IMR-90 (cell line): ENCODE results near the gene CDC7. TPM values are rescaled to one million over a fixed set of nuclear protein-coding genes. Genes with fewer than 3 reads are reported as not detected.

ENCODE experiments used
- ATAC-seq: fragments of 200-7000 bp; cut with Tn5 transposase; 2 replicates; pipeline ENCODE4 v1.9.1; 2020; ENCODE audit warnings: low read depth, mild to moderate bottlenecking, moderate library complexity
- BruUV-seq: library from RNA; stranded (reverse); fragments of 400-500 nt; replicated peaks from 2 replicates; lab custom pipeline; 2021; lab: Mats Ljungman, UMichigan
- CTCF ChIA-PET: fragments of 300-600 bp; formaldehyde crosslinking; extraction: SDS; loops from one replicate; lab custom pipeline; 2021; ENCODE audit warnings: antibody characterized with exemption; lab: Yijun Ruan, JAX
- POLR2A ChIA-PET: fragments of 300-600 bp; sonication (Branson Sonifier 250); formaldehyde crosslinking; loops from one replicate; lab custom pipeline; 2022; ENCODE audit warnings: antibody characterized with exemption; ENCODE audit not compliant: unreplicated experiment; lab: Charles Lee
- DNase-seq: peaks from one replicate; pipeline ENCODE4 v3.0.0; 2013
- H2AFZ ChIP-seq: replicated peaks from 2 replicates; pipeline ENCODE3; 2013; ENCODE audit warnings: low read length, mild to moderate bottlenecking; ENCODE audit not compliant: poor library complexity
- H2AK5ac ChIP-seq: 2 replicates; pipeline ENCODE4 v1.6.1; 2013; ENCODE audit warnings: low read depth, low read length, inconsistent platforms
- H2AK9ac ChIP-seq: replicated peaks from 2 replicates; pipeline ENCODE3; 2013; ENCODE audit warnings: mild to moderate bottlenecking, low read depth, low read length, moderate library complexity; ENCODE audit not compliant: poor library complexity
- H2BK120ac ChIP-seq: 2 replicates; pipeline ENCODE4 v1.6.1; 2013; ENCODE audit warnings: low read depth, low read length, inconsistent platforms
- H2BK15ac ChIP-seq: 3 replicates; pipeline ENCODE4 v1.6.1; 2013; ENCODE audit warnings: low read depth, low read length, inconsistent platforms
- H2BK20ac ChIP-seq: 2 replicates; pipeline ENCODE4 v1.6.1; 2013; ENCODE audit warnings: low read depth, mild to moderate bottlenecking, inconsistent platforms, low read length, moderate library complexity
- H2BK5ac ChIP-seq: 2 replicates; pipeline ENCODE4 v1.6.1; 2013; ENCODE audit warnings: mild to moderate bottlenecking, low read depth, low read length, inconsistent platforms; ENCODE audit not compliant: poor library complexity, severe bottlenecking
- H3K14ac ChIP-seq: replicated peaks from 2 replicates; pipeline ENCODE4 v1.6.1; 2013; ENCODE audit warnings: low read depth, low read length, inconsistent platforms
- H3K18ac ChIP-seq: 2 replicates; pipeline ENCODE4 v1.6.1; 2013; ENCODE audit warnings: low read depth, low read length, control low read depth
- H3K23ac ChIP-seq: 2 replicates; pipeline ENCODE4 v1.6.1; 2013; ENCODE audit warnings: low read depth, low read length, inconsistent platforms
- H3K27ac ChIP-seq: 2 replicates; pipeline ENCODE4 v1.5.1; 2013; ENCODE audit warnings: mild to moderate bottlenecking, control low read depth, low read length; ENCODE audit not compliant: insufficient read depth
- H3K27me3 ChIP-seq: 2 replicates; pipeline ENCODE4 v1.6.1; 2013; ENCODE audit warnings: low read length; ENCODE audit not compliant: control insufficient read depth, insufficient read depth
- H3K36me3 ChIP-seq: 2 replicates; pipeline ENCODE4 v1.6.1; 2013; ENCODE audit warnings: low read length, mixed read lengths; ENCODE audit not compliant: control insufficient read depth, insufficient read depth
- H3K4ac ChIP-seq: 2 replicates; pipeline ENCODE4 v1.6.1; 2013; ENCODE audit warnings: low read depth, low read length, inconsistent platforms
- H3K4me1 ChIP-seq: 2 replicates; pipeline ENCODE4 v1.6.1; 2013; ENCODE audit warnings: low read length, mixed read lengths; ENCODE audit not compliant: control insufficient read depth, insufficient read depth
- H3K4me2 ChIP-seq: 2 replicates; pipeline ENCODE4 v1.6.1; 2013; ENCODE audit warnings: low read depth, mild to moderate bottlenecking, control low read depth, low read length, moderate library complexity
- H3K4me3 ChIP-seq: 2 replicates; pipeline ENCODE4 v1.5.1; 2013; ENCODE audit warnings: low read depth, mild to moderate bottlenecking, control low read depth, low read length, moderate library complexity; ENCODE audit not compliant: insufficient read depth
- H3K56ac ChIP-seq: 2 replicates; pipeline ENCODE4 v1.6.1; 2013; ENCODE audit warnings: low read length, inconsistent platforms; ENCODE audit not compliant: insufficient read depth; ENCODE audit errors: extremely low read depth
- H3K79me1 ChIP-seq, 2 experiments: 2 replicates each; pipeline ENCODE4 v1.6.1; 2013; ENCODE audit warnings: low read length in 2 of 2, inconsistent platforms in 1 of 2, low read depth in 1 of 2
- H3K9ac ChIP-seq: 2 replicates; pipeline ENCODE4 v1.6.1; 2013; ENCODE audit warnings: low read depth, low read length, control low read depth
- H3K9me1 ChIP-seq: 2 replicates; pipeline ENCODE4 v1.6.1; 2013; ENCODE audit warnings: low read length, inconsistent platforms; ENCODE audit not compliant: insufficient read depth
- H3K9me3 ChIP-seq: 2 replicates; pipeline ENCODE4 v1.6.1; 2013; ENCODE audit warnings: low read length; ENCODE audit not compliant: control insufficient read depth, insufficient read depth
- H4K20me1 ChIP-seq: 2 replicates; pipeline ENCODE4 v1.6.1; 2013; ENCODE audit warnings: low read length, inconsistent platforms; ENCODE audit not compliant: insufficient read depth
- H4K5ac ChIP-seq: 2 replicates; pipeline ENCODE4 v1.6.1; 2013; ENCODE audit warnings: mild to moderate bottlenecking, low read depth, low read length, control low read depth
- H4K8ac ChIP-seq, 2 experiments: 2 replicates each; pipeline ENCODE4 v1.6.1; 2013; ENCODE audit warnings: low read depth in 2 of 2, low read length in 2 of 2, control low read depth in 1 of 2, inconsistent platforms in 1 of 2
- H4K91ac ChIP-seq: 2 replicates; pipeline ENCODE4 v1.6.1; 2013; ENCODE audit warnings: low read depth, low read length, inconsistent platforms; ENCODE audit not compliant: insufficient read depth
- BHLHE40 ChIP-seq: fragments of 150-350 bp; IDR thresholded peaks from 2 replicates; pipeline ENCODE4 v1.6.1; 2016; ENCODE audit warnings: mild to moderate bottlenecking, low read depth, low read length
- CEBPB ChIP-seq: IDR thresholded peaks from 2 replicates; pipeline ENCODE4 v1.6.1; 2012; ENCODE audit warnings: low read depth, low read length, improper control_type of control experiment
- CHD1 ChIP-seq: IDR thresholded peaks from 2 replicates; pipeline ENCODE4 v1.6.1; 2012; ENCODE audit warnings: low read depth, low read length, improper control_type of control experiment
- FOS ChIP-seq: fragments of 150-350 bp; IDR thresholded peaks from 2 replicates; pipeline ENCODE4 v1.6.1; 2016; ENCODE audit warnings: low read depth, low read length
- MAFK ChIP-seq: IDR thresholded peaks from 2 replicates; pipeline ENCODE4 v1.6.1; 2012; ENCODE audit warnings: low read depth, low read length, improper control_type of control experiment
- MAZ ChIP-seq: IDR thresholded peaks from 2 replicates; pipeline ENCODE4 v1.6.1; 2012; ENCODE audit warnings: low read depth, mild to moderate bottlenecking, low read length, improper control_type of control experiment, moderate library complexity, borderline replicate concordance
- MXI1 ChIP-seq: IDR thresholded peaks from 2 replicates; pipeline ENCODE4 v1.6.1; 2012; ENCODE audit warnings: low read depth, mild to moderate bottlenecking, low read length, moderate library complexity, borderline replicate concordance
- NFE2L2 ChIP-seq: fragments of 150-350 bp; IDR thresholded peaks from 2 replicates; pipeline ENCODE4 v1.6.1; 2016; ENCODE audit warnings: low read depth, mild to moderate bottlenecking, low read length
- POLR2A ChIP-seq: IDR thresholded peaks from 2 replicates; pipeline ENCODE4 v1.6.1; 2012; ENCODE audit warnings: mild to moderate bottlenecking, low read depth, low read length
- RAD21 ChIP-seq: IDR thresholded peaks from 2 replicates; pipeline ENCODE4 v1.6.1; 2012; ENCODE audit warnings: low read length, improper control_type of control experiment
- RCOR1 ChIP-seq: IDR thresholded peaks from 2 replicates; pipeline ENCODE4 v1.6.1; 2012; ENCODE audit warnings: mild to moderate bottlenecking, low read length, improper control_type of control experiment; ENCODE audit not compliant: insufficient replicate concordance
- RFX5 ChIP-seq: IDR thresholded peaks from 2 replicates; pipeline ENCODE4 v1.8.0; 2012; ENCODE audit warnings: low read depth, mild to moderate bottlenecking, low read length, moderate library complexity
- SMC3 ChIP-seq: fragments of 150-350 bp; IDR thresholded peaks from 2 replicates; pipeline ENCODE4 v1.6.1; 2016; ENCODE audit warnings: low read depth, mild to moderate bottlenecking, antibody characterized with exemption, low read length, moderate library complexity
- WGBS, 2 experiments: methylation state at CpG; one replicate each; pipeline versions ENCODE4 v1.1.5 to v1.1.7; 2013; ENCODE audit warnings: missing lambda C conversion rate in 2 of 2; ENCODE audit not compliant: insufficient read length in 1 of 2; ENCODE audit errors: extremely low coverage in 2 of 2; 5-methylcytosine and 5-hydroxymethylcytosine counted together
- dilution Hi-C: fragments of 300-500 bp; cut with HindIII; formaldehyde crosslinking; loops from one replicate; pipeline ENCODE4 v1.14.3; 2018; ENCODE audit warnings: low sequenced_read_pairs; ENCODE audit not compliant: unreplicated experiment
- in situ Hi-C: fragments of 300-500 bp; cut with MboI; formaldehyde crosslinking; loops from 3 replicates; pipeline ENCODE4 v1.14.3; 2019; ENCODE audit warnings: low sequenced_read_pairs, inconsistent platforms, mixed read lengths
- intact Hi-C: fragments of 100-400 bp; cut with micrococcal nuclease; formaldehyde crosslinking; loops from 2 replicates; pipeline ENCODE4 v1.10.0; 2022
- polyA plus RNA-seq, 3 experiments: library from polyadenylated mRNA; depleted of rRNA; stranded (reverse); fragments of >200 nt; gene quantifications; 2 replicates each; pipeline ENCODE4 v1.2.3, GENCODE V29; 2012; ENCODE audit warnings: low replicate concordance in 1 of 3
- total RNA-seq: library from RNA; depleted of rRNA; stranded (reverse); fragments of >200 nt; gene quantifications from 2 replicates; pipeline ENCODE4 v1.2.3, GENCODE V29; 2012
- TF ChIP-seq, protein P1 (sequence below): fragments of 150-350 bp; IDR thresholded peaks from 2 replicates; pipeline ENCODE4 v1.6.1; 2017; ENCODE audit warnings: mild to moderate bottlenecking, antibody characterized with exemption, low read length, low read depth
- TF ChIP-seq, protein P2 (sequence below): conservative IDR thresholded peaks from 2 replicates; pipeline ENCODE4 v1.5.1; 2012; ENCODE audit warnings: mild to moderate bottlenecking, low read depth, low read length, improper control_type of control experiment
- TF ChIP-seq, protein P3 (sequence below): fragments of 150-350 bp; IDR thresholded peaks from 2 replicates; pipeline ENCODE4 v1.6.1; 2016; ENCODE audit warnings: low read depth, mild to moderate bottlenecking, low read length, moderate library complexity, borderline replicate concordance

CDC7 gene
- total and polyA plus RNA-seq, 2 of the 4 experiments (the other 2 are of a cell fraction), result 4.3 to 4.7 TPM

DNA sequence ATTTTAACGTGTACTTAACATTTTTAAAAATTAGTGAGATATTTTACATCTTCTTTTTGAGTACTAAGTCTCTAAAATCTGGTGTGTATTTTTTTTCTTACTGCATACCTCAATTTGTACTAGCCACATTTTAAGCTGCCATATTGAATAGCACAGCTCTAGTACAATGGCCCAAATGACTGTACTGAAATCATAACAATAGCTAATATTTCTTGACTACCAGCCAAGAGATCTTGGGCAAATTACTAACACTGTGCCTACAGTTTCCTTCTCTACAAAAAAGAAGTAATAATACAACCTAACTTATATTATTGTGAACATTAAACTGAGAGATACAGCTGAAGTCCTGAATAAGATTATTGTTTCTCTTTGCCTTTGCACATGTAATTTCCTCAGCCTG, 57.2 kb downstream of the CDC7 start:
- Histone ChIP-seq H2BK20ac (no peak overlapping the region), H2AFZ (no peak overlapping the region), H4K5ac (no peak overlapping the region), H3K18ac (no peak overlapping the region), H4K20me1 (no peaks in the 10 kb centered on the region), H3K9me3 (no peaks in the 10 kb centered on the region), H3K4me3 (no peak overlapping the region), H2BK120ac (no peak overlapping the region), H3K36me3 (no peaks in the 10 kb centered on the region), H3K4me1 (peaks cover 16% of the 10 kb centered on the region), H4K8ac (no peak overlapping the region), H3K14ac (no peak overlapping the region), H4K91ac (no peak overlapping the region), H3K9ac (no peak overlapping the region), H2BK15ac (no peak overlapping the region), H3K27me3 (no peaks in the 10 kb centered on the region), H2BK5ac (no peak overlapping the region), H3K4ac (no peak overlapping the region), H3K4me2 (no peak overlapping the region), H3K56ac (no peak overlapping the region), H3K27ac (no peak overlapping the region), H2AK5ac (no peak overlapping the region), H3K79me1 (no peaks in the 10 kb centered on the region), H2AK9ac (no peak overlapping the region), H3K23ac (no peak overlapping the region), H3K9me1 (peaks cover 20% of the 10 kb centered on the region)
- ChIA-PET POLR2A (no interaction called here), CTCF (no interaction called here)
- no peak for TF ChIP-seq MAFK
- no peak for TF ChIP-seq MAZ
- no peak for TF ChIP-seq BHLHE40
- TF ChIP-seq RFX5, result no peak
- TF ChIP-seq FOS, result no peak
- TF ChIP-seq, protein P1, sequence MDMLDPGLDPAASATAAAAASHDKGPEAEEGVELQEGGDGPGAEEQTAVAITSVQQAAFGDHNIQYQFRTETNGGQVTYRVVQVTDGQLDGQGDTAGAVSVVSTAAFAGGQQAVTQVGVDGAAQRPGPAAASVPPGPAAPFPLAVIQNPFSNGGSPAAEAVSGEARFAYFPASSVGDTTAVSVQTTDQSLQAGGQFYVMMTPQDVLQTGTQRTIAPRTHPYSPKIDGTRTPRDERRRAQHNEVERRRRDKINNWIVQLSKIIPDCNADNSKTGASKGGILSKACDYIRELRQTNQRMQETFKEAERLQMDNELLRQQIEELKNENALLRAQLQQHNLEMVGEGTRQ, result no peak
- no peak for TF ChIP-seq RCOR1
- no peak for TF ChIP-seq SMC3
- TF ChIP-seq RAD21, result no peak
- no peak for TF ChIP-seq CHD1
- TF ChIP-seq NFE2L2, result no peak
- TF ChIP-seq POLR2A, result no peak
- TF ChIP-seq MXI1, result no peak
- TF ChIP-seq, protein P2, sequence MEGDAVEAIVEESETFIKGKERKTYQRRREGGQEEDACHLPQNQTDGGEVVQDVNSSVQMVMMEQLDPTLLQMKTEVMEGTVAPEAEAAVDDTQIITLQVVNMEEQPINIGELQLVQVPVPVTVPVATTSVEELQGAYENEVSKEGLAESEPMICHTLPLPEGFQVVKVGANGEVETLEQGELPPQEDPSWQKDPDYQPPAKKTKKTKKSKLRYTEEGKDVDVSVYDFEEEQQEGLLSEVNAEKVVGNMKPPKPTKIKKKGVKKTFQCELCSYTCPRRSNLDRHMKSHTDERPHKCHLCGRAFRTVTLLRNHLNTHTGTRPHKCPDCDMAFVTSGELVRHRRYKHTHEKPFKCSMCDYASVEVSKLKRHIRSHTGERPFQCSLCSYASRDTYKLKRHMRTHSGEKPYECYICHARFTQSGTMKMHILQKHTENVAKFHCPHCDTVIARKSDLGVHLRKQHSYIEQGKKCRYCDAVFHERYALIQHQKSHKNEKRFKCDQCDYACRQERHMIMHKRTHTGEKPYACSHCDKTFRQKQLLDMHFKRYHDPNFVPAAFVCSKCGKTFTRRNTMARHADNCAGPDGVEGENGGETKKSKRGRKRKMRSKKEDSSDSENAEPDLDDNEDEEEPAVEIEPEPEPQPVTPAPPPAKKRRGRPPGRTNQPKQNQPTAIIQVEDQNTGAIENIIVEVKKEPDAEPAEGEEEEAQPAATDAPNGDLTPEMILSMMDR, result no peak
- TF ChIP-seq, protein P3, sequence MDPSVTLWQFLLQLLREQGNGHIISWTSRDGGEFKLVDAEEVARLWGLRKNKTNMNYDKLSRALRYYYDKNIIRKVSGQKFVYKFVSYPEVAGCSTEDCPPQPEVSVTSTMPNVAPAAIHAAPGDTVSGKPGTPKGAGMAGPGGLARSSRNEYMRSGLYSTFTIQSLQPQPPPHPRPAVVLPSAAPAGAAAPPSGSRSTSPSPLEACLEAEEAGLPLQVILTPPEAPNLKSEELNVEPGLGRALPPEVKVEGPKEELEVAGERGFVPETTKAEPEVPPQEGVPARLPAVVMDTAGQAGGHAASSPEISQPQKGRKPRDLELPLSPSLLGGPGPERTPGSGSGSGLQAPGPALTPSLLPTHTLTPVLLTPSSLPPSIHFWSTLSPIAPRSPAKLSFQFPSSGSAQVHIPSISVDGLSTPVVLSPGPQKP, result no peak
- no peak for TF ChIP-seq CEBPB
- DNase-seq, result no peak
- in situ Hi-C loops (no loop called here), dilution Hi-C loops (no loop called here), intact Hi-C loops (no loop called here)
- no peak for ATAC-seq
- WGBS, 2 experiments, result no CpG with 5 or more reads among the region's 1 CpG
- BruUV-seq, result no TSS peak
